WTC11 (cell line): ENCODE results near the gene RANBP10. TPM values are rescaled to one million over a fixed set of nuclear protein-coding genes. Genes with fewer than 3 reads are reported as not detected.

Experiments used
- ATAC-seq: fragments of 200-7000 bp; cut with Tn5 transposase; 2 replicates; pipeline ENCODE4 v1.10.0; 2021; ENCODE audit warnings: mild to moderate bottlenecking, moderate library complexity
- CTCF ChIA-PET: fragments of 300-600 bp; sonication (Branson Sonifier 250); formaldehyde crosslinking; loops from one replicate; lab custom pipeline; 2021; ENCODE audit warnings: antibody characterized with exemption; lab: Charles Lee
- POLR2A ChIA-PET: fragments of 350-600 bp; sonication (Branson Sonifier 250); formaldehyde crosslinking; loops from one replicate; lab custom pipeline; 2021; ENCODE audit warnings: antibody characterized with exemption; lab: Charles Lee
- DNase-seq: peaks from one replicate; pipeline ENCODE4 v3.0.0; 2021; ENCODE audit warnings: low spot score
- H3K27ac Mint-ChIP-seq: 2 replicates; pipeline ENCODE4 v1.8.0; 2021; ENCODE audit warnings: mixed read lengths
- H3K27me3 Mint-ChIP-seq: 2 replicates; pipeline ENCODE4 v1.8.0; 2021; ENCODE audit warnings: low read depth, mild to moderate bottlenecking, moderate library complexity, mixed read lengths
- H3K36me3 Mint-ChIP-seq: 2 replicates; pipeline ENCODE4 v1.8.0; 2021; ENCODE audit warnings: mixed read lengths
- H3K4me1 Mint-ChIP-seq: 2 replicates; pipeline ENCODE4 v1.8.0; 2022; ENCODE audit warnings: mixed read lengths
- H3K4me3 Mint-ChIP-seq: 2 replicates; pipeline ENCODE4 v1.8.0; 2021; ENCODE audit warnings: mild to moderate bottlenecking, moderate library complexity, mixed read lengths
- H3K9me3 Mint-ChIP-seq: 2 replicates; pipeline ENCODE4 v1.8.0; 2021; ENCODE audit warnings: mixed read lengths
- AFF4 ChIP-seq: sonication (generic); formaldehyde crosslinking; IDR thresholded peaks from 2 replicates; pipeline ENCODE4 v1.8.1; 2023; ENCODE audit warnings: mild to moderate bottlenecking, missing genetic modification reagents, borderline replicate concordance
- CTCF ChIP-seq: fragments of 200-600 bp; IDR thresholded peaks from 2 replicates; pipeline ENCODE4 v1.8.0; 2022; ENCODE audit warnings: antibody characterized with exemption
- E2F4 ChIP-seq: sonication (generic); formaldehyde crosslinking; IDR thresholded peaks from 2 replicates; pipeline ENCODE4 v1.8.1; 2022; ENCODE audit warnings: low read depth, mild to moderate bottlenecking, moderate library complexity, missing genetic modification reagents, borderline replicate concordance
- GRHL2 ChIP-seq: fragments of 250-450 bp; sonication (Bioruptor Pico); IDR thresholded peaks from 2 replicates; pipeline ENCODE4 v1.8.0; 2022; ENCODE audit warnings: mild to moderate bottlenecking, moderate library complexity; ENCODE audit not compliant: insufficient replicate concordance, severe bottlenecking
- GTF2I ChIP-seq: fragments of 250-450 bp; sonication (Bioruptor Pico); conservative IDR thresholded peaks from 2 replicates; pipeline ENCODE4 v1.4.0; 2021; ENCODE audit warnings: mild to moderate bottlenecking
- IRF1 ChIP-seq: sonication (generic); formaldehyde crosslinking; IDR thresholded peaks from 2 replicates; pipeline ENCODE4 v1.8.0; 2023; ENCODE audit warnings: missing genetic modification reagents
- MXD4 ChIP-seq: fragments of 250-450 bp; sonication (Bioruptor Pico); IDR thresholded peaks from 2 replicates; pipeline ENCODE4 v1.8.0; 2021; ENCODE audit warnings: mild to moderate bottlenecking, moderate library complexity, borderline replicate concordance
- MYBL2 ChIP-seq: sonication (generic); formaldehyde crosslinking; IDR thresholded peaks from 2 replicates; pipeline ENCODE4 v1.8.1; 2023; ENCODE audit warnings: mild to moderate bottlenecking, moderate library complexity, missing genetic modification reagents
- NR3C1 ChIP-seq: sonication (generic); formaldehyde crosslinking; conservative IDR thresholded peaks from 2 replicates; pipeline ENCODE4 v1.8.1; 2023; ENCODE audit warnings: low read depth, mild to moderate bottlenecking, missing genetic modification reagents
- OVOL2 ChIP-seq: fragments of 250-450 bp; sonication (Bioruptor Pico); IDR thresholded peaks from 2 replicates; pipeline ENCODE4 v1.9.0; 2021; ENCODE audit warnings: mild to moderate bottlenecking, borderline replicate concordance
- PREB ChIP-seq: sonication (generic); formaldehyde crosslinking; IDR thresholded peaks from 2 replicates; pipeline ENCODE4 v1.8.1; 2022; ENCODE audit warnings: mild to moderate bottlenecking, missing genetic modification reagents, moderate library complexity, borderline replicate concordance
- RELA ChIP-seq: sonication (generic); formaldehyde crosslinking; IDR thresholded peaks from 2 replicates; pipeline ENCODE4 v1.8.1; 2022; ENCODE audit warnings: missing genetic modification reagents, mild to moderate bottlenecking, borderline replicate concordance
- SOX15 ChIP-seq: fragments of 250-450 bp; sonication (Bioruptor Pico); IDR thresholded peaks from 2 replicates; pipeline ENCODE4 v1.9.0; 2021; ENCODE audit warnings: mild to moderate bottlenecking
- TEAD1 ChIP-seq: sonication (generic); formaldehyde crosslinking; IDR thresholded peaks from 2 replicates; pipeline ENCODE4 v1.8.0; 2022; ENCODE audit warnings: mild to moderate bottlenecking, missing genetic modification reagents
- TP53 ChIP-seq: sonication (generic); formaldehyde crosslinking; IDR thresholded peaks from 2 replicates; pipeline ENCODE4 v1.8.1; 2023; ENCODE audit warnings: mild to moderate bottlenecking, missing genetic modification reagents
- ZBTB21 ChIP-seq: sonication (generic); formaldehyde crosslinking; IDR thresholded peaks from 2 replicates; pipeline ENCODE4 v1.8.1; 2023; ENCODE audit warnings: mild to moderate bottlenecking, missing genetic modification reagents, borderline replicate concordance
- ZNF121 ChIP-seq: sonication (generic); formaldehyde crosslinking; IDR thresholded peaks from 2 replicates; pipeline ENCODE4 v1.8.0; 2023; ENCODE audit warnings: missing genetic modification reagents
- ZNF263 ChIP-seq: sonication (generic); formaldehyde crosslinking; IDR thresholded peaks from 2 replicates; pipeline ENCODE4 v1.8.1; 2022; ENCODE audit warnings: low read depth, mild to moderate bottlenecking, moderate library complexity, missing genetic modification reagents
- ZNF416 ChIP-seq: fragments of 250-450 bp; sonication (Bioruptor Pico); IDR thresholded peaks from 2 replicates; pipeline ENCODE4 v1.9.0; 2021; ENCODE audit warnings: mild to moderate bottlenecking, inconsistent platforms
- ZNF425 ChIP-seq: fragments of 250-450 bp; sonication (Bioruptor Pico); conservative IDR thresholded peaks from 2 replicates; pipeline ENCODE4 v1.9.0; 2021; ENCODE audit warnings: mild to moderate bottlenecking
- total RNA-seq: library from RNA; stranded (reverse); gene quantifications from 3 replicates; pipeline ENCODE4 v1.2.3, GENCODE V29; 2021

Gene RANBP10
- total RNA-seq, 1 experiment from 2014 or later, result 14.0 TPM

GRCh38 chr16:67708368-67708771, 98.0 kb downstream of the RANBP10 start:
- no peak for TF ChIP-seq NR3C1 (CRISPR knock-in tag)
- no peak for TF ChIP-seq ZNF121 (CRISPR knock-in tag)
- TF ChIP-seq TEAD1 (CRISPR knock-in tag), result no peak
- no peak for TF ChIP-seq SOX15 (CRISPR knock-in tag)
- no peak for TF ChIP-seq AFF4 (CRISPR knock-in tag)
- TF ChIP-seq ZNF416 (CRISPR knock-in tag), result no peak
- TF ChIP-seq ZBTB21, result no peak
- TF ChIP-seq IRF1 (CRISPR knock-in tag), result no peak
- no peak for TF ChIP-seq ZNF263 (CRISPR knock-in tag)
- no peak for TF ChIP-seq RELA (CRISPR knock-in tag)
- TF ChIP-seq MXD4, result no peak
- TF ChIP-seq, all 79 proteins: peak for 0
- POLR2A ChIA-PET, result interaction anchor here (0.6 kb wide), 1 partner anchor 29 kb away, joined by 3 read pairs; no protein-coding TSS in a partner anchor
- no peaks in the 10 kb centered on the region for H3K9me3 Mint-ChIP-seq
- no peak for ATAC-seq
- peaks cover 21% of the 10 kb centered on the region for H3K4me1 Mint-ChIP-seq
- H3K4me3 Mint-ChIP-seq, result no peak overlapping the region
- no peaks in the 10 kb centered on the region for H3K27me3 Mint-ChIP-seq
- H3K27ac Mint-ChIP-seq, result peak overlapping the region; percentile 60
- CTCF ChIA-PET, result interaction anchor here (1.5 to 2.3 kb wide), 3 partner anchors 36 to 108 kb away, joined by 3 to 8 read pairs (median 7); no protein-coding TSS in a partner anchor
- H3K36me3 Mint-ChIP-seq, result peaks cover 4% of the 10 kb centered on the region; the same call in 1 of the 2 replicates
- DNase-seq, result no peak

GRCh38 chr16:67707790-67708189, 98.6 kb downstream of the RANBP10 start:
- ChIA-PET POLR2A (interaction anchor here (0.6 kb wide), 1 partner anchor 28 kb away, joined by 3 read pairs; no protein-coding TSS in a partner anchor), CTCF (interaction anchor here (1.9 kb wide), 1 partner anchor 35 kb away, joined by 7 read pairs; no protein-coding TSS in a partner anchor)
- no peak overlapping the region for H3K27ac Mint-ChIP-seq
- H3K4me1 Mint-ChIP-seq, result peaks cover 17% of the 10 kb centered on the region
- no peaks in the 10 kb centered on the region for H3K9me3 Mint-ChIP-seq
- ATAC-seq (no peak), DNase-seq (no peak)
- no peaks in the 10 kb centered on the region for H3K27me3 Mint-ChIP-seq
- no peak overlapping the region for H3K4me3 Mint-ChIP-seq
- no peaks in the 10 kb centered on the region for H3K36me3 Mint-ChIP-seq
- no peak for TF ChIP-seq MYBL2 (CRISPR knock-in tag)
- no peak for TF ChIP-seq GTF2I (CRISPR knock-in tag)
- no peak for TF ChIP-seq PREB (CRISPR knock-in tag)
- TF ChIP-seq ZNF425, result no peak
- TF ChIP-seq TP53 (CRISPR knock-in tag), result no peak
- no peak for TF ChIP-seq IRF1 (CRISPR knock-in tag)
- TF ChIP-seq GRHL2 (CRISPR knock-in tag), result no peak
- TF ChIP-seq OVOL2 (CRISPR knock-in tag), result no peak
- TF ChIP-seq E2F4 (CRISPR knock-in tag), result no peak
- no peak for TF ChIP-seq CTCF
